OCI-LY7 (cell line): Measurements from ENCODE around the gene PSME3IP1. TPM values are rescaled to one million over a fixed set of nuclear protein-coding genes. Genes with fewer than 3 reads are reported as not detected.
A peak's percentile ranks its signal among the peaks of the same experiment; 100 is the strongest.

Experiments used
- BruUV-seq: library from RNA; stranded (reverse); fragments of 400-500 nt; replicated peaks from 2 replicates; lab custom pipeline; 2021; lab: Mats Ljungman, UMichigan
- CTCF ChIA-PET: fragments of 300-600 bp; sonication (Branson Sonifier 250); formaldehyde crosslinking; loops from one replicate; lab custom pipeline; 2022; ENCODE audit warnings: antibody characterized with exemption; ENCODE audit not compliant: unreplicated experiment; lab: Charles Lee
- POLR2A ChIA-PET: fragments of 300-600 bp; sonication (Branson Sonifier 250); formaldehyde crosslinking; loops from one replicate; lab custom pipeline; 2022; ENCODE audit warnings: antibody characterized with exemption; lab: Charles Lee
- DNase-seq: peaks from one replicate; pipeline ENCODE4 v3.0.0-alpha.2; 2015; ENCODE audit warnings: low spot score
- H2AFZ ChIP-seq: fragments of 200-600 bp; sonication (generic), shearing (Covaris generic); 2 replicates; pipeline ENCODE4 v1.6.1; 2014; ENCODE audit warnings: mild to moderate bottlenecking, antibody characterized with exemption, low read length, moderate library complexity
- H3K27ac ChIP-seq: fragments of 200-600 bp; sonication (generic); 2 replicates; pipeline ENCODE4 v1.5.1; 2014; ENCODE audit warnings: mixed run types, low read depth, mild to moderate bottlenecking, moderate library complexity, low read length, inconsistent platforms; ENCODE audit not compliant: poor library complexity, severe bottlenecking
- H3K36me3 ChIP-seq: fragments of 200-600 bp; sonication (generic); 2 replicates; pipeline ENCODE4 v1.6.1; 2014; ENCODE audit warnings: mild to moderate bottlenecking, antibody characterized with exemption, low read length, moderate library complexity, mixed read lengths; ENCODE audit not compliant: insufficient read depth
- H3K4me1 ChIP-seq: fragments of 200-600 bp; sonication (generic); 2 replicates; pipeline ENCODE4 v1.5.1; 2014; ENCODE audit warnings: mild to moderate bottlenecking, low read length; ENCODE audit not compliant: insufficient read depth, poor library complexity, severe bottlenecking
- H3K4me2 ChIP-seq: fragments of 200-600 bp; sonication (generic); 2 replicates; pipeline ENCODE4 v1.6.1; 2014; ENCODE audit warnings: mild to moderate bottlenecking, low read length
- H3K4me3 ChIP-seq: fragments of 200-600 bp; sonication (generic); 2 replicates; pipeline ENCODE4 v1.5.1; 2014; ENCODE audit warnings: mild to moderate bottlenecking, low read depth, low read length; ENCODE audit not compliant: poor library complexity, severe bottlenecking
- H3K79me2 ChIP-seq: fragments of 200-600 bp; sonication (generic); 2 replicates; pipeline ENCODE4 v1.6.1; 2016; ENCODE audit warnings: low read depth, mild to moderate bottlenecking, low read length, moderate library complexity, mixed read lengths; ENCODE audit not compliant: insufficient read depth
- H3K9me2 ChIP-seq: fragments of 200-600 bp; sonication (generic); 2 replicates; pipeline ENCODE4 v1.6.1; 2016; ENCODE audit warnings: mild to moderate bottlenecking, low read length, mixed read lengths; ENCODE audit not compliant: insufficient read depth
- H3K9me3 ChIP-seq: fragments of 200-600 bp; sonication (generic); 2 replicates; pipeline ENCODE4 v1.6.1; 2014; ENCODE audit warnings: mild to moderate bottlenecking, mixed run types, low read length, mixed read lengths
- H4K20me1 ChIP-seq: fragments of 200-600 bp; sonication (generic); 2 replicates; pipeline ENCODE4 v1.6.1; 2014; ENCODE audit warnings: mild to moderate bottlenecking, antibody characterized with exemption, low read length, moderate library complexity, mixed read lengths; ENCODE audit not compliant: insufficient read depth
- EZH2phosphoT487 ChIP-seq: fragments of 200-600 bp; sonication (generic); IDR thresholded peaks from 2 replicates; pipeline ENCODE4 v1.6.1; 2018; ENCODE audit warnings: low read depth, borderline replicate concordance, mild to moderate bottlenecking, mixed run types, antibody characterized with exemption, low read length, moderate library complexity, mixed read lengths
- intact Hi-C: fragments of 100-400 bp; cut with micrococcal nuclease; formaldehyde crosslinking; loops from one replicate; pipeline ENCODE4 v1.10.0; 2022; ENCODE audit not compliant: unreplicated experiment
- total RNA-seq, 2 experiments: library from RNA; depleted of rRNA in 1 of 2; stranded (reverse); fragments of >200 nt in 1 of 2; shearing (Covaris generic) in 1 of 2; gene quantifications; 2 replicates each; pipeline ENCODE4 v1.2.3, GENCODE V29; 2014 to 2022
- TF ChIP-seq, protein P1 (sequence below): fragments of 200-600 bp; sonication (generic); conservative IDR thresholded peaks from 2 replicates; pipeline ENCODE4 v1.5.1; 2014; ENCODE audit warnings: mild to moderate bottlenecking, antibody characterized with exemption, low read length, moderate library complexity, mixed read lengths

The PSME3IP1 gene
- total RNA-seq, 2 experiments from 2014 or later, result 89.5 to 152 TPM

GRCh38 chr16:57141822-57142631 is 43.8 kb downstream of the PSME3IP1 start:
- DNase-seq, result peak; percentile 84
- peak overlapping the region; percentile 71 for H3K27ac ChIP-seq

GRCh38 chr16:57140931-57141668 is 44.7 kb downstream of the PSME3IP1 start:
- peak overlapping the region; percentile 7 for H3K4me3 ChIP-seq

More at GRCh38 chr16:57141822-57142631, 43.8 kb downstream of the PSME3IP1 start:
- Histone ChIP-seq H3K36me3 (no peaks in the 10 kb centered on the region), H3K79me2 (no peaks in the 10 kb centered on the region), H3K4me3 (peak overlapping the region; percentile 7), H3K9me2 (no peaks in the 10 kb centered on the region), H3K4me1 (peaks cover 54% of the 10 kb centered on the region), H4K20me1 (no peaks in the 10 kb centered on the region), H3K9me3 (no peaks in the 10 kb centered on the region), H3K4me2 (peak overlapping the region; percentile 52), H2AFZ (peak overlapping the region; percentile 28; the same call in 1 of the 2 replicates)
- BruUV-seq, result no TSS peak
- ChIA-PET CTCF (interaction anchor here (0.9 to 1.0 kb wide), 2 partner anchors 11 to 100 kb away, joined by 3 read pairs; no protein-coding TSS in a partner anchor), POLR2A (interaction anchor here (0.6 to 1.5 kb wide), 4 partner anchors 33 to 511 kb away, joined by 3 to 5 read pairs (median 4); partner anchors contain the start of gene RSPRY1)
- intact Hi-C loops, result no loop called here
- TF ChIP-seq EZH2phosphoT487, result no peak
- TF ChIP-seq, protein P1, sequence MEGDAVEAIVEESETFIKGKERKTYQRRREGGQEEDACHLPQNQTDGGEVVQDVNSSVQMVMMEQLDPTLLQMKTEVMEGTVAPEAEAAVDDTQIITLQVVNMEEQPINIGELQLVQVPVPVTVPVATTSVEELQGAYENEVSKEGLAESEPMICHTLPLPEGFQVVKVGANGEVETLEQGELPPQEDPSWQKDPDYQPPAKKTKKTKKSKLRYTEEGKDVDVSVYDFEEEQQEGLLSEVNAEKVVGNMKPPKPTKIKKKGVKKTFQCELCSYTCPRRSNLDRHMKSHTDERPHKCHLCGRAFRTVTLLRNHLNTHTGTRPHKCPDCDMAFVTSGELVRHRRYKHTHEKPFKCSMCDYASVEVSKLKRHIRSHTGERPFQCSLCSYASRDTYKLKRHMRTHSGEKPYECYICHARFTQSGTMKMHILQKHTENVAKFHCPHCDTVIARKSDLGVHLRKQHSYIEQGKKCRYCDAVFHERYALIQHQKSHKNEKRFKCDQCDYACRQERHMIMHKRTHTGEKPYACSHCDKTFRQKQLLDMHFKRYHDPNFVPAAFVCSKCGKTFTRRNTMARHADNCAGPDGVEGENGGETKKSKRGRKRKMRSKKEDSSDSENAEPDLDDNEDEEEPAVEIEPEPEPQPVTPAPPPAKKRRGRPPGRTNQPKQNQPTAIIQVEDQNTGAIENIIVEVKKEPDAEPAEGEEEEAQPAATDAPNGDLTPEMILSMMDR, result no peak

More at GRCh38 chr16:57140931-57141668, 44.7 kb downstream of the PSME3IP1 start:
- DNase-seq, result no peak
- no TSS peak for BruUV-seq
- ChIA-PET CTCF (interaction anchor here (0.9 kb wide), 1 partner anchor 11 kb away, joined by 3 read pairs; no protein-coding TSS in a partner anchor), POLR2A (interaction anchor here (0.6 to 1.5 kb wide), 3 partner anchors 33 to 118 kb away, joined by 3 to 5 read pairs (median 5); partner anchors contain the start of gene RSPRY1)
- Histone ChIP-seq H4K20me1 (no peaks in the 10 kb centered on the region), H3K4me1 (peaks cover 50% of the 10 kb centered on the region), H3K9me3 (no peaks in the 10 kb centered on the region), H3K9me2 (no peaks in the 10 kb centered on the region), H3K79me2 (no peaks in the 10 kb centered on the region), H3K36me3 (no peaks in the 10 kb centered on the region), H3K4me2 (peak overlapping the region; percentile 52), H3K27ac (peak overlapping the region; percentile 71), H2AFZ (peak overlapping the region; percentile 28; the same call in 1 of the 2 replicates)
- TF ChIP-seq, protein P1, result no peak
- TF ChIP-seq EZH2phosphoT487, result no peak
- intact Hi-C loops, result no loop called here
